ENCODE measurements around the gene SLIT3. TPM values are rescaled to one million over a fixed set of nuclear protein-coding genes. Genes with fewer than 3 reads are reported as not detected.

Gene SLIT3
- total RNA-seq, 1 experiment from 2014 or later: 0.10 TPM

DNA sequence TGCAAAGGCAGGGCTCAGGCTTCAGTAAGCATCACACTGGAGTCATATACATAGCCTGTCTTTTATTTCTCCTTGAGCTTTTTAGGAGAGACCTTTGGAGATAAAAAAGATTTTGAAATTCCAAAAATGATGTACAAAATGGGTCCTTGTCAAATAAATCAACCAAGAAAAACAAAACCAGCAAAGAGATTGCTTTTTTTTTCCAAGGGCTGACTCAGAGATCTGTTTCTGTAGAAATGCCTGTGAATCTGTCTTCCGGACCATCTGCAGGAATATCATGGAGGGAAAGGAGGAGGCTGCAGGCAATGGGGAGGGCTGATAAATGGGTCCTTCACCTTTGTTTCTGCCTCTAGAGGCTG lies 77.4 kb downstream of the SLIT3 start:
- TF ChIP-seq EZH2phosphoT487 (IDR thresholded peaks at IDR 0.05; ENCODE audit: borderline replicate concordance) (no peak), EZH2 (IDR thresholded peaks at IDR 0.05) (no peak)
- TF ChIP-seq, protein P1, sequence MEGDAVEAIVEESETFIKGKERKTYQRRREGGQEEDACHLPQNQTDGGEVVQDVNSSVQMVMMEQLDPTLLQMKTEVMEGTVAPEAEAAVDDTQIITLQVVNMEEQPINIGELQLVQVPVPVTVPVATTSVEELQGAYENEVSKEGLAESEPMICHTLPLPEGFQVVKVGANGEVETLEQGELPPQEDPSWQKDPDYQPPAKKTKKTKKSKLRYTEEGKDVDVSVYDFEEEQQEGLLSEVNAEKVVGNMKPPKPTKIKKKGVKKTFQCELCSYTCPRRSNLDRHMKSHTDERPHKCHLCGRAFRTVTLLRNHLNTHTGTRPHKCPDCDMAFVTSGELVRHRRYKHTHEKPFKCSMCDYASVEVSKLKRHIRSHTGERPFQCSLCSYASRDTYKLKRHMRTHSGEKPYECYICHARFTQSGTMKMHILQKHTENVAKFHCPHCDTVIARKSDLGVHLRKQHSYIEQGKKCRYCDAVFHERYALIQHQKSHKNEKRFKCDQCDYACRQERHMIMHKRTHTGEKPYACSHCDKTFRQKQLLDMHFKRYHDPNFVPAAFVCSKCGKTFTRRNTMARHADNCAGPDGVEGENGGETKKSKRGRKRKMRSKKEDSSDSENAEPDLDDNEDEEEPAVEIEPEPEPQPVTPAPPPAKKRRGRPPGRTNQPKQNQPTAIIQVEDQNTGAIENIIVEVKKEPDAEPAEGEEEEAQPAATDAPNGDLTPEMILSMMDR (IDR thresholded peaks at IDR 0.05 in 2 of 3, conservative IDR thresholded peaks at IDR 0.05 in 1 of 3; ENCODE audit: borderline replicate concordance in 1 of 3, insufficient read depth in 1 of 3, low read depth in 2 of 3, low read length in 2 of 3): no peak
- Histone ChIP-seq H4K20me1 (ENCODE audit: insufficient read depth) (no peaks in the 10 kb centered on the region), H3K27ac (ENCODE audit: low read depth, low read length) (no peak overlapping the region), H3K4me3 (replicated peaks in 1 of 2; ENCODE audit: low read depth in 1 of 2, low read length in 2 of 2) (no peak overlapping the region), H3K36me3 (ENCODE audit: control insufficient read depth in 1 of 2, insufficient read depth in 2 of 2, low read length in 2 of 2) (no peaks in the 10 kb centered on the region), H3K4me1 (ENCODE audit: control insufficient read depth in 1 of 2, insufficient read depth in 2 of 2, low read length in 2 of 2) (no peaks in the 10 kb centered on the region), H3K9me2 (ENCODE audit: insufficient read depth) (no peaks in the 10 kb centered on the region), H2AFZ (ENCODE audit: low read depth, low read length, poor library complexity, severe bottlenecking) (no peak overlapping the region), H3K27me3 (ENCODE audit: insufficient read depth, low read length) (peaks cover 6% of the 10 kb centered on the region), H3K4me2 (ENCODE audit: low read length) (no peak overlapping the region), H3K79me2 (ENCODE audit: insufficient read depth, low read length) (no peaks in the 10 kb centered on the region), H3K9ac (ENCODE audit: low read length) (no peak overlapping the region), H3K9me3 (ENCODE audit: control insufficient read depth in 1 of 2, insufficient read depth in 1 of 2, low read depth in 1 of 2, low read length in 2 of 2) (no peaks in the 10 kb centered on the region)
- ChIA-PET POLR2A (no interaction called here), CTCF (no interaction called here), RAD21 (ENCODE audit: low non-redundant PET in 1 of 2, low total read pairs in 2 of 2, uncharacterized antibody in 2 of 2, unreplicated experiment in 2 of 2) (no interaction called here)
- intact Hi-C loops (cut with micrococcal nuclease): no loop called here
- DNase-seq (ENCODE audit: low read depth, low spot score) (no peak), ATAC-seq (no peak)
- BruUV-seq (replicated peaks): no TSS peak

DNA sequence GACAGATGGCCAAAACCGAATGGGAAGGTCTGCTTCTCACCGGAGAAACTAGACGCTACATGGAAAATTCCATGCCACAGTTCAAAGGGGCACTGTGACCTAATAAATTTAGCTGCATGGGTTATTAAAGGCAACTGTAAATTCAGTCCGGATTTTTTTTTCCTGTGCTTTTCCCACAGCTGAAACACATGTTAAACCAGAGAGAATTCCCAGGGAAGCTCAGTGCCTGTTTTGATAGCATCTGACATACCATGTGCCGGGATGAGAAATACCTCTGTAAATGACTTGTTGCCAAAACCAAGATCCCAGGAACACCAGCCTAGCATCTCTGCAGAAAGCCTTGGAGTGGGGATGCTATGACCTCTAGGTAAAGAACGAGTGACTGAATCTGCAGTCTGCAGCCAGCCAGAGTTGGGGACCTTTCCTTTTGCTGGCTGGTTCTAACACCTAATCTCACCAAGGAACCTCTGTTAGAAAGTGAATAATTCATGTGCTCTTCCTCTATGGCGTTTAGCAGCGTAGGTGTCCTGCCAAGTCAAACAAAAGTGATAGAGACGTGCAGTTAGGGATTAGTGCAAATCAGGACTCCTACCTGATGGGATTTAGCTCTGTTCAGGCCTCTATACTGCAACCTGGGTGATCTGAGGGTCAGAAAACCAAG lies 77.9 kb downstream of the SLIT3 start:
- H3K9me3 ChIP-seq (ENCODE audit: control insufficient read depth in 1 of 2, insufficient read depth in 1 of 2, low read depth in 1 of 2, low read length in 2 of 2): no peaks in the 10 kb centered on the region
- RAD21 ChIA-PET (ENCODE audit: low non-redundant PET in 1 of 2, low total read pairs in 2 of 2, uncharacterized antibody in 2 of 2, unreplicated experiment in 2 of 2): no interaction called here
- H3K36me3 ChIP-seq (ENCODE audit: control insufficient read depth in 1 of 2, insufficient read depth in 2 of 2, low read length in 2 of 2): no peaks in the 10 kb centered on the region
- no peak overlapping the region for H3K4me2 ChIP-seq (ENCODE audit: low read length)
- intact Hi-C loops (cut with micrococcal nuclease): no loop called here
- no peak for DNase-seq (ENCODE audit: low read depth, low spot score)
- POLR2A ChIA-PET: no interaction called here
- no peak for TF ChIP-seq TCF7L2 (IDR thresholded peaks at IDR 0.05; ENCODE audit: borderline replicate concordance, extremely low read depth, insufficient read depth, insufficient read length)
- no peak for TF ChIP-seq POLR2A (IDR thresholded peaks at IDR 0.05; ENCODE audit: borderline replicate concordance, extremely low read depth, insufficient read depth, insufficient read length)
- no peaks in the 10 kb centered on the region for H3K9me2 ChIP-seq (ENCODE audit: insufficient read depth)
- H4K20me1 ChIP-seq (ENCODE audit: insufficient read depth): no peaks in the 10 kb centered on the region
- CTCF ChIA-PET: no interaction called here
- H3K9ac ChIP-seq (ENCODE audit: low read length): no peak overlapping the region
- no peak overlapping the region for H2AFZ ChIP-seq (ENCODE audit: low read depth, low read length, poor library complexity, severe bottlenecking)
- H3K79me2 ChIP-seq (ENCODE audit: insufficient read depth, low read length): no peaks in the 10 kb centered on the region
- H3K27me3 ChIP-seq (ENCODE audit: insufficient read depth, low read length): peaks cover 11% of the 10 kb centered on the region
- no peaks in the 10 kb centered on the region for H3K4me1 ChIP-seq (ENCODE audit: control insufficient read depth in 1 of 2, insufficient read depth in 2 of 2, low read length in 2 of 2)
- ATAC-seq: no peak
- H3K27ac ChIP-seq (ENCODE audit: low read depth, low read length): no peak overlapping the region
- H3K4me3 ChIP-seq (replicated peaks in 1 of 2; ENCODE audit: low read depth in 1 of 2, low read length in 2 of 2): no peak overlapping the region
- no TSS peak for BruUV-seq (replicated peaks)

All from HCT116 (cell line).